GM23248 (cell line): ENCODE measurements around the gene CD163L1. TPM values are rescaled to one million over a fixed set of nuclear protein-coding genes. Genes with fewer than 3 reads are reported as not detected.

Source experiments
- DNase-seq: peaks from one replicate; pipeline ENCODE4 v3.0.0-alpha.2; 2015
- H2AFZ ChIP-seq: fragments of 200-600 bp; sonication (generic); 2 replicates; pipeline ENCODE4 v1.6.1; 2016; ENCODE audit warnings: antibody characterized with exemption
- H3F3A ChIP-seq: fragments of 200-600 bp; sonication (generic); 2 replicates; pipeline ENCODE4 v1.6.1; 2016; ENCODE audit warnings: mild to moderate bottlenecking, antibody characterized with exemption, mixed run types; ENCODE audit not compliant: insufficient read depth
- H3K27ac ChIP-seq: fragments of 200-600 bp; sonication (generic); 2 replicates; pipeline ENCODE4 v1.5.1; 2016; ENCODE audit warnings: mild to moderate bottlenecking
- H3K27me3 ChIP-seq: fragments of 200-600 bp; sonication (generic); replicated peaks from 2 replicates; pipeline ENCODE4 v1.6.1; 2016; ENCODE audit warnings: mild to moderate bottlenecking; ENCODE audit not compliant: insufficient read depth
- H3K36me3 ChIP-seq: fragments of 200-600 bp; sonication (generic); 2 replicates; pipeline ENCODE4 v1.6.1; 2016; ENCODE audit warnings: low read depth, mild to moderate bottlenecking
- H3K4me1 ChIP-seq: fragments of 200-600 bp; sonication (generic); 2 replicates; pipeline ENCODE4 v1.6.1; 2016; ENCODE audit warnings: mild to moderate bottlenecking; ENCODE audit not compliant: insufficient read depth
- H3K4me2 ChIP-seq: fragments of 200-600 bp; sonication (generic); one replicate; pipeline ENCODE4 v1.6.1; 2016; ENCODE audit warnings: mild to moderate bottlenecking; ENCODE audit not compliant: unreplicated experiment
- H3K4me3 ChIP-seq: fragments of 200-600 bp; sonication (generic); 2 replicates; pipeline ENCODE4 v1.5.1; 2016; ENCODE audit warnings: mild to moderate bottlenecking
- H3K79me2 ChIP-seq: fragments of 200-600 bp; sonication (generic); 2 replicates; pipeline ENCODE4 v1.6.1; 2016; ENCODE audit warnings: mild to moderate bottlenecking; ENCODE audit not compliant: insufficient read depth
- H3K9ac ChIP-seq: fragments of 200-600 bp; sonication (generic); 2 replicates; pipeline ENCODE4 v1.6.1; 2016; ENCODE audit warnings: mild to moderate bottlenecking
- H3K9me2 ChIP-seq: fragments of 200-600 bp; sonication (generic); 2 replicates; pipeline ENCODE4 v1.6.1; 2016; ENCODE audit warnings: mixed run types, mild to moderate bottlenecking, moderate library complexity; ENCODE audit not compliant: insufficient read depth
- H3K9me3 ChIP-seq: fragments of 200-600 bp; sonication (generic); one replicate; pipeline ENCODE4 v1.6.1; 2017; ENCODE audit warnings: low read depth
- H4K20me1 ChIP-seq: fragments of 200-600 bp; sonication (generic); 2 replicates; pipeline ENCODE4 v1.6.0; 2016; ENCODE audit not compliant: insufficient read depth
- EZH2 ChIP-seq: fragments of 200-600 bp; sonication (generic); IDR thresholded peaks from 2 replicates; pipeline ENCODE4 v1.6.1; 2018; ENCODE audit warnings: antibody characterized with exemption, mild to moderate bottlenecking; ENCODE audit not compliant: insufficient read depth, poor library complexity, severe bottlenecking
- EZH2phosphoT487 ChIP-seq: fragments of 200-600 bp; sonication (generic); IDR thresholded peaks from 2 replicates; pipeline ENCODE4 v1.6.1; 2018; ENCODE audit warnings: antibody characterized with exemption, moderate library complexity, mild to moderate bottlenecking, low read depth; ENCODE audit not compliant: insufficient read depth
- WGBS, 2 experiments: methylation state at CpG; one replicate each; pipeline ENCODE4 v1.1.6; 2015 to 2017; ENCODE audit warnings: low lambda C conversion rate in 2 of 2, low coverage in 1 of 2; ENCODE audit errors: missing lambda C conversion rate in 2 of 2; 5-methylcytosine and 5-hydroxymethylcytosine counted together
- in situ Hi-C: fragments of 300-500 bp; cut with MboI; formaldehyde crosslinking; loops from 2 replicates; pipeline ENCODE4 v1.15.0; 2020
- polyA plus RNA-seq: library from polyadenylated mRNA; unstranded; fragments of >200 nt; fragmentation: Nextera tagmentation; extraction: Ambion mirVana; gene quantifications from 2 replicates; pipeline ENCODE4 v1.2.1, GENCODE V29; 2016
- total RNA-seq: library from RNA; depleted of rRNA; stranded (reverse); fragments of >200 nt; shearing (Covaris generic); gene quantifications from 2 replicates; pipeline ENCODE4 v1.2.3, GENCODE V29; 2014

Gene CD163L1
- total and polyA plus RNA-seq, 2 experiments from 2014 or later, result 0.43 to 2.5 TPM

- DNase-seq, result peak; percentile 26
- no peaks in the 10 kb centered on the region for H3K9me3 ChIP-seq
- H3F3A ChIP-seq, result no peaks in the 10 kb centered on the region
- no peaks in the 10 kb centered on the region for H3K79me2 ChIP-seq
- peak overlapping the region; percentile 26; the same call in 1 of the 2 replicates for H2AFZ ChIP-seq
- H3K9ac ChIP-seq, result no peak overlapping the region
- H3K4me2 ChIP-seq, result no peak overlapping the region
- peaks cover 7% of the 10 kb centered on the region for H3K4me1 ChIP-seq
- in situ Hi-C loops, result no loop called here
- no peak overlapping the region for H3K27ac ChIP-seq
- no peaks in the 10 kb centered on the region for H3K9me2 ChIP-seq
- 8 to 16% methylated on average over 1 of the region's 1 CpG for WGBS, 2 experiments
- H3K36me3 ChIP-seq, result no peaks in the 10 kb centered on the region
- H3K4me3 ChIP-seq, result no peak overlapping the region
- no peaks in the 10 kb centered on the region for H4K20me1 ChIP-seq
- no peak for TF ChIP-seq EZH2phosphoT487
- TF ChIP-seq EZH2, result no peak
- H3K27me3 ChIP-seq, result no peaks in the 10 kb centered on the region
Observed at GRCh38 chr12:7479771-7480170, 35.8 kb upstream of the CD163L1 start.

- H2AFZ ChIP-seq, result no peak overlapping the region
- in situ Hi-C loops, result no loop called here
- DNase-seq, result no peak
Observed at GRCh38 chr12:7472060-7472459, 28.1 kb upstream of the CD163L1 start.

DNA sequence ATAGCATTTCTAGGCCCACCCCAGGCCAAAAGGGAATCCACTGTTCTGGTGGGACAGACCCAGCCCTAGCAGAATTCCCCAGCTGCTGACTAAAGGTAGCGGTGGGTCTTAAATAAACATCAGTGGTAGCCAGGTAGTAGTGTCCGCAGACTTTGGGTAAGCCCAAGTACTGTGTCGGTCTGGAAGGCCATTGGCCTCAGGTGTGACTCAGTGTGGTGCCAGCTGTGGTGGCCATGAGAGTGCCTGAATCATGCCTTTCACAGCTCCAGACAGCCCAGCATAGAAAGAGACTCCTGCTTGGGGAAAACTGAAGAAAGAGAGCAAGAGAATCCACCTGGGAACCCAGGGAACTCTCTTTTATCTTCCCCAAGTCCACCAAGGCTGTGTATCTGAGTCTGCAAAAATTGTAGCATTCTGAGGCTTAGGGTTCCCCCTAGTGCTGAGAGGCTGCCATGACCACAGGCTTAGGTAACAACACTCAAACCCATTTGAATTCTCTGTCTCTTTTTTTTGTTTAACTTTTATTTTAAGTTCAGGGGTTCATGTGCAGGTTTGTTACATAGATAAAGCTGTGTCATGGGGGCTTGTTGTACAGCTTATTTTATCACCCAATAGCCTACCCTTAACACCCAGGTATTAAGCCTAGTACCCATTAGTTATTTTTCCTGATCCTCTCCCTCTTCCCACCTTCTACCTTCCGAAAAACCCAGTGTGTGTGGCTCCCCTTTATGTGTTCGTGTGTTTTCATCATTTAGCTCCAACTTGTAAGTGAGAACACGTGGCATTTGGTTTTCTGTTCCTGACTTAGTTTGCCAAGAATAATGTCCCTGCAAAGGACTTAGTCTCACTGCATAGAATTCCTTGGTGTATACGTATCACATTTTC is 16.7 kb upstream of the CD163L1 start:
- H3K9ac ChIP-seq, result no peak overlapping the region
- peak; percentile 65 for DNase-seq
- no peak overlapping the region for H3K4me2 ChIP-seq
- H3K27me3 ChIP-seq, result no peaks in the 10 kb centered on the region
- H3K9me3 ChIP-seq, result no peaks in the 10 kb centered on the region
- H3K36me3 ChIP-seq, result no peaks in the 10 kb centered on the region
- no peaks in the 10 kb centered on the region for H3F3A ChIP-seq
- H4K20me1 ChIP-seq, result no peaks in the 10 kb centered on the region
- WGBS, 2 experiments, result 52 to 53% methylated on average over 7 of the region's 7 CpGs
- H3K27ac ChIP-seq, result no peak overlapping the region
- no peaks in the 10 kb centered on the region for H3K9me2 ChIP-seq
- in situ Hi-C loops, result no loop called here
- no peak overlapping the region for H3K4me3 ChIP-seq
- no peak for TF ChIP-seq EZH2
- no peak for TF ChIP-seq EZH2phosphoT487
- no peaks in the 10 kb centered on the region for H3K79me2 ChIP-seq
- H3K4me1 ChIP-seq, result no peaks in the 10 kb centered on the region
- H2AFZ ChIP-seq, result no peak overlapping the region

More at GRCh38 chr12:7472060-7472459, 28.1 kb upstream of the CD163L1 start:
- no peaks in the 10 kb centered on the region for H3K79me2 ChIP-seq
- no peak for TF ChIP-seq EZH2phosphoT487
- TF ChIP-seq EZH2, result no peak
- H3K9ac ChIP-seq, result no peak overlapping the region
- no peaks in the 10 kb centered on the region for H3K9me3 ChIP-seq
- no peak overlapping the region for H3K4me3 ChIP-seq
- no peaks in the 10 kb centered on the region for H3K27me3 ChIP-seq
- H3K36me3 ChIP-seq, result no peaks in the 10 kb centered on the region
- 61 to 64% methylated on average over 6 of the region's 6 CpGs for WGBS, 2 experiments
- H3K27ac ChIP-seq, result no peak overlapping the region
- H3K4me1 ChIP-seq, result no peaks in the 10 kb centered on the region
- no peaks in the 10 kb centered on the region for H3F3A ChIP-seq
- H4K20me1 ChIP-seq, result no peaks in the 10 kb centered on the region
- H3K9me2 ChIP-seq, result peaks cover 2% of the 10 kb centered on the region; the same call in 1 of the 2 replicates
- H3K4me2 ChIP-seq, result no peak overlapping the region

DNA sequence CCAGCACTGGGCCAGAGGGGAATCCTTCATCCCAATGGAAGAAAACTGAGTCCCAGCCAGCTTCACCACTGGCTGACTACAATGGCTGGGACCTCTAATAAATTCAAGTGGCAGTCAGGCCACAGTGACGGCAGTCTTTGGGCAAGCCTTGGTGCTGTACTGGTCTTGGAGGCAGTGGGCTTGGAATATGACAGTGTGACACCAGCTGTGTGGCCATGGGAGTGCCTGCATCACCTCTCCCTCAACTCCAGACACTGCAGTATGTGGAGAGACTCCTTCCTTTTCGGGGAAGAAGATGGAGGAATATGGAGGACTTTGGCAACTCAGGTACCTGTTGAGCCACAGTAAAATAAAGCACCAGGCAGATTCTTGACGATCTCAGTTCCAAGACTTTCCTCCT is 16.0 kb upstream of the CD163L1 start:
- no peaks in the 10 kb centered on the region for H3K9me3 ChIP-seq
- no peak overlapping the region for H3K27ac ChIP-seq
- no peaks in the 10 kb centered on the region for H3F3A ChIP-seq
- DNase-seq, result no peak
- in situ Hi-C loops, result no loop called here
- no peaks in the 10 kb centered on the region for H3K79me2 ChIP-seq
- H4K20me1 ChIP-seq, result no peaks in the 10 kb centered on the region
- no peaks in the 10 kb centered on the region for H3K4me1 ChIP-seq
- H3K36me3 ChIP-seq, result no peaks in the 10 kb centered on the region
- no peaks in the 10 kb centered on the region for H3K27me3 ChIP-seq
- no peak overlapping the region for H3K4me2 ChIP-seq
- no peak overlapping the region for H3K4me3 ChIP-seq
- no peak overlapping the region for H2AFZ ChIP-seq
- TF ChIP-seq EZH2 (no peak), EZH2phosphoT487 (no peak)
- H3K9me2 ChIP-seq, result no peaks in the 10 kb centered on the region
- H3K9ac ChIP-seq, result no peak overlapping the region
- 37 to 49% methylated on average over 3 of the region's 3 CpGs for WGBS, 2 experiments
